BE2C (cell line): ENCODE data around the gene SCN4A.

ENCODE experiments used
- DNase-seq: peaks from one replicate; pipeline ENCODE4 v3.0.0-alpha.2; 2020
- H3K27me3 ChIP-seq: fragments of 250-450 bp; sonication (Bioruptor Pico); 2 replicates; pipeline ENCODE4 v1.5.1; 2020; ENCODE audit warnings: mild to moderate bottlenecking
- H3K36me3 ChIP-seq: fragments of 250-450 bp; sonication (Bioruptor Pico); 2 replicates; pipeline ENCODE4 v1.5.1; 2020; ENCODE audit warnings: mild to moderate bottlenecking
- H3K4me1 ChIP-seq: fragments of 250-450 bp; sonication (Bioruptor Pico); 2 replicates; pipeline ENCODE4 v1.5.1; 2020
- H3K4me3 ChIP-seq: 2 replicates; pipeline ENCODE4 v1.5.1; 2011; ENCODE audit warnings: low read depth, low read length
- H3K9me3 ChIP-seq: fragments of 250-450 bp; sonication (Bioruptor Pico); 2 replicates; pipeline ENCODE4 v1.5.1; 2020
- TF ChIP-seq, protein P1 (sequence below): IDR thresholded peaks from 2 replicates; pipeline ENCODE4 v1.5.1; 2012; ENCODE audit warnings: mild to moderate bottlenecking, low read depth, low read length

The SCN4A gene

DNA sequence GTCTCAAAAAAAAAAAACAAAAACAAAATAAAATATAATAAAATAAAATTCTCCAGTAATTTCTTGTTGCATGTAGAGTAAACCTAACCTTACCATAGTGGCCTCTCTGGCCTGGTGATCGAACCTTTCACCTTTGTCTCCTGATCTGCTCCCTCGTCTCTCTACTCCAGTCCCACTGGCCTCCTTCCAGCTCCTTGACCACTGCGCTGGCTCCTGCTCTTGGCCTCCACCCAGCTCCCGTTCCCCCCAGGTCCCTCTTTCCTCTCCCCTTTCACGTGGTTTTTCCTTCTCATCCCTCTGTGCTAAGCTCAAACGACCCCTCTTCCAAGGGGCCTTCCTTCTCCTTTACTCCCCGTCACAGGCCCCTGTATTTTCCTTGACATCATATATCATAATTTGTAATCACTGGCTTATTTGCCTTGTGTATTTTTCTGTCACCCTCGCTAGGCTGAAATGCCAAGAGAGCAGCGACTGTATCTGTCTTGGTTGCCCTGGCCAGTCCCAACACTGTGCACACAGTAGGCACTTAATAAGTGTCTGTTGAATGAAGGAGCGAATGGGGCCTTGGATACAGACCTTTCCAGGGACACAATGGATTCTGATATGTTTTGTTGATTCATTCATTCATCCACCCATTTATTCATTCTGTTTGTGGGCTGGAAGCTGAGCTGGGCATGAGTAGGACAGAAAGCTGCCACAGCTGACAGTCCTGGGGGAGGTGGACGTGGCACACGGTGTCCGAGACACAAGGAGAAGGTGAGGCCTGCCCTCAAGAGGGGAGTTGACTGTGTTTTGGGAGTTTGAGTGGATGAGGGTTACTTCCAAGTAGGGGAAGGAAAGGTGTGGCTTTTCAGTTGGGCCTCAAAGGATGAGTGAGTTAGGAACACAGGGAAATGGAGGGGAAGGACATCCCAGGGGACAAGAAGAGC is 5.8 kb upstream of the SCN4A start:
- H3K27me3 ChIP-seq = no peaks in the 10 kb centered on the region
- H3K4me3 ChIP-seq = no peak overlapping the region
- peaks cover 7% of the 10 kb centered on the region for H3K4me1 ChIP-seq
- H3K36me3 ChIP-seq = no peaks in the 10 kb centered on the region
- TF ChIP-seq, protein P1, sequence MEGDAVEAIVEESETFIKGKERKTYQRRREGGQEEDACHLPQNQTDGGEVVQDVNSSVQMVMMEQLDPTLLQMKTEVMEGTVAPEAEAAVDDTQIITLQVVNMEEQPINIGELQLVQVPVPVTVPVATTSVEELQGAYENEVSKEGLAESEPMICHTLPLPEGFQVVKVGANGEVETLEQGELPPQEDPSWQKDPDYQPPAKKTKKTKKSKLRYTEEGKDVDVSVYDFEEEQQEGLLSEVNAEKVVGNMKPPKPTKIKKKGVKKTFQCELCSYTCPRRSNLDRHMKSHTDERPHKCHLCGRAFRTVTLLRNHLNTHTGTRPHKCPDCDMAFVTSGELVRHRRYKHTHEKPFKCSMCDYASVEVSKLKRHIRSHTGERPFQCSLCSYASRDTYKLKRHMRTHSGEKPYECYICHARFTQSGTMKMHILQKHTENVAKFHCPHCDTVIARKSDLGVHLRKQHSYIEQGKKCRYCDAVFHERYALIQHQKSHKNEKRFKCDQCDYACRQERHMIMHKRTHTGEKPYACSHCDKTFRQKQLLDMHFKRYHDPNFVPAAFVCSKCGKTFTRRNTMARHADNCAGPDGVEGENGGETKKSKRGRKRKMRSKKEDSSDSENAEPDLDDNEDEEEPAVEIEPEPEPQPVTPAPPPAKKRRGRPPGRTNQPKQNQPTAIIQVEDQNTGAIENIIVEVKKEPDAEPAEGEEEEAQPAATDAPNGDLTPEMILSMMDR = no peak
- no peaks in the 10 kb centered on the region for H3K9me3 ChIP-seq
- no peak for DNase-seq

DNA sequence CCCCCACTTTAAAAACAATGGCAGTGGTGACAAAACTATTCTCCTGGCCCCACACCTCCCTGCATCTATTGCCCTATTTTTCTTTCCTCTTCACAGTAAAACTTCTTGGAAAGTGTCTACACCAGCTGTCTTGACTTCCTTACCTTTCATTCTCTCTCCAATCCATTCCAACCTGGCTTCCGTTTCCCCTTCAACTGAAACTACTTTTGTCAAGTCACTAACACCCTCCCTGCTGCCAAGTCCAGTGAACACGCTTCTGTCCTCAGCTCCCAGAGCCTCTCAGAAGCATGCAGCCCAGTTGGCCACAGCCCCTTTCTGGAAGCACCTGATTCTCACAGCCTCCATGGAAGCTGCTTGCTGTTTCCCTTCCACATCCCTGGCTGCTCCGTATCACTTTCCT is 4.0 kb upstream of the SCN4A start:
- H3K9me3 ChIP-seq = no peaks in the 10 kb centered on the region
- H3K4me3 ChIP-seq = no peak overlapping the region
- peaks cover 7% of the 10 kb centered on the region for H3K4me1 ChIP-seq
- no peaks in the 10 kb centered on the region for H3K36me3 ChIP-seq
- DNase-seq = no peak
- no peaks in the 10 kb centered on the region for H3K27me3 ChIP-seq
- TF ChIP-seq, protein P1 = no peak

DNA sequence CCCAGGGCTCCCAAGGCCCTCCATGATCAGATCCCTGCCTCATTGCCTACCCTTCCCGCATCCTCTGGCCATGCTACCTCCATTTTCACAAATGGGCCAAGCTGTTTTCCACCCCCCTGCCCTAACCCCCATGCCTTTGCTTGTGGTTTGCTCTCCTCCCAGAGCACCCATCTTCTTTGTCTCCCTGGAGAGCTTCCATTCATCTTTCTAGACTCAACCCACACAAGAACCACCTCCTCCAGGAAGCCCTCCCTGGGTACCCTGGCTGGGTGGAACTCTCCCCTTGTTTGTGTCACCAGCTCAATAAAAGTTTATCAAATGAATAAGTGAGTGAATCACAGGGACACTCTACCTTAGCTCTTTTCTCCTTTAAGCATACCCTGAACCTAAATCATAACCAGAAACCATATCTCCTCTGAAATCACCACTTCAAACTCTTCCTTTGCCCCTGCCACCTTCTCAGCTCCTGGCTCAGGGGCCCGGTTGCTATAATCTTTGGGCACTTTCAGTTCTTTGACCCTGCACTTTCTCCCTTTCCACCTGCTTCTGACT is 2.9 kb upstream of the SCN4A start:
- DNase-seq = no peak
- no peaks in the 10 kb centered on the region for H3K27me3 ChIP-seq

DNA sequence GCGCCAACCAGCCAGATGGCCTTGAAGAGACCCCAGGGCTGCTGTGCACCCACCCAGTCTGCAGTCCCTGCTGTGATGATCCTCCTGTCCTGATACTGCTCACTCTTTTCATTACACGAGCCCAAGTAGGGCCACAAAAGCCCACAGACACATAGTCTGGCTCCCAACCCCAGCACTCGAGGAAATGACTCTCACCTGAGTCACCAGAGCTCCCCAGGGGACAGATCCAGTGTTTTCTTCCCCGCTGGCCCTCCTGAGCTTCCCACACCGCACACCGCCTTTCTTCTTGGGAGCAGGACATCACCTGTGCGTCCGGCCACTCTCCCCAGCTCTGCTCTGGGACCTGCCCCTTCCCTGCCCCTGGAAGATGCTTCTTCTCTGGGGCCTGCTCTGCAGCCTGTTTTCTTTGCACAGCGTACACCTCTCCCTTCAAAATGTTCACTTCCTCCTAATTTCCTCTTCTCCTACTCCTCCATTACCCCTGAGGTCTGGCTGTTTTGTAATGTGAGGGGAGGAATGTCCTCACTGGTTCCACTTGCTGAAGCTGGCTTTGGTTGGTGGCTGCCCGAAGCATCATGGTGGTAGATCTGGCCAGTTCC is 2.0 kb upstream of the SCN4A start:
- H3K4me1 ChIP-seq = peaks cover 7% of the 10 kb centered on the region

More for the DNA sequence above, 2.9 kb upstream of the SCN4A start:
- no peaks in the 10 kb centered on the region for H3K9me3 ChIP-seq
- H3K4me1 ChIP-seq = peaks cover 7% of the 10 kb centered on the region
- TF ChIP-seq, protein P1 = no peak
- H3K4me3 ChIP-seq = no peak overlapping the region
- H3K36me3 ChIP-seq = no peaks in the 10 kb centered on the region

DNA sequence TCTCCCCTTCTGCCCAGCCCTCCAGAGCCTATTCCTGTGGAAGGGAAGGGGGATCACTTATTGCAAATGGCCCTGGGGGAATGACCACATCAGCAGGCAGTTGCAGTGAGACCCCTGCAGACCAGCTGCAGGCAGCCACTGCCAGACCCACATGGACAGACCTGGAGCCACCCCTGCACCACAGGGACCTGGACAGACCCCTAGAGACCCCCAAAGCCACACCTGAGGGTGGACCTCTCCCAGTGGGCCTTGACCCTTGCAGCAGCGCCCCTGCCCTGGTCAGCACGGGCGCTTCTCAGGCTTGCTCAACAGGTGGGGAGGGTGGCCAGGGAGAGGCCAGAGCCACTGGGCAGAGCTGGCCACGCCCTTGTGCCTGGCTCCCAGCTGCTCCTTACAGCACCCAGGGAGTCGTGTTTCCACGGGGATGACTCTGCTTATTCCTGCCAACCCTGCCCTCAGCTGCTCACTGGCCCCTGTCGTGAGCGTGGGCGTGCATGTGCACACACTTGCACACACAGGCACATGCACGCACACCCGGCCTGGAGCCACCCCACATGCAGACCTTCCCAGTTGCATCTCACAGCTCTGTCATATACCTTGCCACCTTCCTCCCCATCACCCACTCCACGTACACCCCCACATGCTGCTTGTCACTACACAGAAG is 1.3 kb upstream of the SCN4A start:
- TF ChIP-seq, protein P1 = no peak
- no peak overlapping the region for H3K4me3 ChIP-seq
- H3K9me3 ChIP-seq = no peaks in the 10 kb centered on the region
- no peak for DNase-seq
- no peaks in the 10 kb centered on the region for H3K27me3 ChIP-seq
- H3K36me3 ChIP-seq = no peaks in the 10 kb centered on the region
- H3K4me1 ChIP-seq = peaks cover 4% of the 10 kb centered on the region

More for the DNA sequence above, 2.0 kb upstream of the SCN4A start:
- Histone ChIP-seq H3K4me3 (no peak overlapping the region), H3K27me3 (no peaks in the 10 kb centered on the region), H3K9me3 (no peaks in the 10 kb centered on the region), H3K36me3 (no peaks in the 10 kb centered on the region)
- no peak for DNase-seq
- TF ChIP-seq, protein P1 = no peak
